ENCODE measurements around the gene KIF21B.

The KIF21B gene

GRCh38 chr1:200985481-200985880 lies 38.0 kb downstream of the KIF21B start:
- no peak for DNase-seq (ENCODE audit: extremely low spot score)
- ChIA-PET CTCF (interaction anchor here (1.3 to 2.8 kb wide), 2 partner anchors 13 to 30 kb away, joined by 3 to 12 read pairs; no protein-coding TSS in a partner anchor), POLR2A (no interaction called here)
- TF ChIP-seq BHLHE40 (IDR thresholded peaks at IDR 0.05; ENCODE audit: borderline replicate concordance), result no peak
- no peak for TF ChIP-seq CTBP1 (IDR thresholded peaks at IDR 0.05; ENCODE audit: borderline replicate concordance)
- no peak for TF ChIP-seq SP1 (IDR thresholded peaks at IDR 0.05)
- no peak for TF ChIP-seq LEF1 (IDR thresholded peaks at IDR 0.05; ENCODE audit: borderline replicate concordance)
- TF ChIP-seq NFRKB (IDR thresholded peaks at IDR 0.05), result no peak
- TF ChIP-seq ELF4 (IDR thresholded peaks at IDR 0.05), result no peak
- no peak for TF ChIP-seq FOXA1 (IDR thresholded peaks at IDR 0.05)
- TF ChIP-seq, protein P1, sequence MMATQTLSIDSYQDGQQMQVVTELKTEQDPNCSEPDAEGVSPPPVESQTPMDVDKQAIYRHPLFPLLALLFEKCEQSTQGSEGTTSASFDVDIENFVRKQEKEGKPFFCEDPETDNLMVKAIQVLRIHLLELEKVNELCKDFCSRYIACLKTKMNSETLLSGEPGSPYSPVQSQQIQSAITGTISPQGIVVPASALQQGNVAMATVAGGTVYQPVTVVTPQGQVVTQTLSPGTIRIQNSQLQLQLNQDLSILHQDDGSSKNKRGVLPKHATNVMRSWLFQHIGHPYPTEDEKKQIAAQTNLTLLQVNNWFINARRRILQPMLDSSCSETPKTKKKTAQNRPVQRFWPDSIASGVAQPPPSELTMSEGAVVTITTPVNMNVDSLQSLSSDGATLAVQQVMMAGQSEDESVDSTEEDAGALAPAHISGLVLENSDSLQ (IDR thresholded peaks at IDR 0.05), result no peak
- TF ChIP-seq ARNT (IDR thresholded peaks at IDR 0.05), result no peak
- no peak for TF ChIP-seq FOXM1 (IDR thresholded peaks at IDR 0.05; ENCODE audit: borderline replicate concordance)
- TF ChIP-seq L3MBTL2 (conservative IDR thresholded peaks at IDR 0.05), result no peak
- TF ChIP-seq HDGF (IDR thresholded peaks at IDR 0.05; ENCODE audit: borderline replicate concordance), result no peak
- no peak for TF ChIP-seq ZNF384 (IDR thresholded peaks at IDR 0.05)
- TF ChIP-seq SUZ12 (IDR thresholded peaks at IDR 0.05), result no peak
- no peak for TF ChIP-seq FOXK2 (IDR thresholded peaks at IDR 0.05)
- TF ChIP-seq TARDBP (IDR thresholded peaks at IDR 0.05), result no peak

DNA sequence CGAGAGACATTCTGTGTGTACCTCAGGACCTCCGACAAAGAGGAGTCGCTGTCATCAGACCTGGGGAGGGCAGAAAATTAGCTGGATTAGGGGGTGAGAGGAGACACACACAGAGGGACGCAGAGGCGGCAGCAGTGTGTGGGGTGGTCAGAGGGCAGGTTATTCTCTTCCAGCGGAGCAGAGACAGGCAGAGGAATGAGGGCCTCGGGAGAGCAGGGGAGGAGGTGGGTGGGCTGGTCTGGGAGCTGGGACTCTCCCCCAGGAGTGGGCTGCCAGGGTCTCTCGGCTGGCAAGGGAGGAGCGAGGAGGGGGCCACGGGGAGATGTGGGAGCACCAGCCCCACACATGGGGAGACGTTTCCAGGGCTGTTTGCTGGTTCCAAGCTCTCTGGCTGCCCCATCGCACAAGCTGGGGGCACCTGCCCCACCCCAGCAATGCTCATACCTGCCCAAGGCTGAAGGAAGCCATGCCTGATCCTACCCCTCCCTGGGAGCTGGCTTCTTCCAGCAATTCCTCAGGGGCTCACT lies 40.4 kb downstream of the KIF21B start:
- ChIA-PET POLR2A (no interaction called here), CTCF (interaction anchor here (1.2 to 2.8 kb wide), 2 partner anchors 11 to 38 kb away, joined by 3 to 12 read pairs; no protein-coding TSS in a partner anchor)
- DNase-seq (ENCODE audit: extremely low spot score), result no peak
- TF ChIP-seq, protein P1 (IDR thresholded peaks at IDR 0.05), result no peak
- TF ChIP-seq FOXA1 (IDR thresholded peaks at IDR 0.05) (no peak), L3MBTL2 (conservative IDR thresholded peaks at IDR 0.05) (no peak), NFRKB (IDR thresholded peaks at IDR 0.05) (no peak), FOXK2 (IDR thresholded peaks at IDR 0.05) (no peak), SP1 (IDR thresholded peaks at IDR 0.05) (no peak), ELF4 (IDR thresholded peaks at IDR 0.05) (no peak), FOXM1 (IDR thresholded peaks at IDR 0.05; ENCODE audit: borderline replicate concordance) (no peak), ZNF384 (IDR thresholded peaks at IDR 0.05) (no peak)

GRCh38 chr1:200982071-200982945 lies 41.2 kb downstream of the KIF21B start:
- POLR2A ChIA-PET, result no interaction called here
- CTCF ChIA-PET, result interaction anchor here (1.2 to 2.8 kb wide), 2 partner anchors 10 to 39 kb away, joined by 3 to 12 read pairs; no protein-coding TSS in a partner anchor
- no peak for DNase-seq (ENCODE audit: extremely low spot score)
- TF ChIP-seq FOXM1 (IDR thresholded peaks at IDR 0.05; ENCODE audit: borderline replicate concordance) (no peak), ARNT (IDR thresholded peaks at IDR 0.05) (no peak), BHLHE40 (IDR thresholded peaks at IDR 0.05; ENCODE audit: borderline replicate concordance) (no peak), FOXK2 (IDR thresholded peaks at IDR 0.05) (no peak), TARDBP (IDR thresholded peaks at IDR 0.05) (no peak), ZNF384 (IDR thresholded peaks at IDR 0.05) (no peak), ELF4 (IDR thresholded peaks at IDR 0.05) (no peak), FOXA1 (IDR thresholded peaks at IDR 0.05) (no peak), HDGF (IDR thresholded peaks at IDR 0.05; ENCODE audit: borderline replicate concordance) (no peak), LEF1 (IDR thresholded peaks at IDR 0.05; ENCODE audit: borderline replicate concordance) (no peak), SUZ12 (IDR thresholded peaks at IDR 0.05) (no peak), L3MBTL2 (conservative IDR thresholded peaks at IDR 0.05) (no peak), SP1 (IDR thresholded peaks at IDR 0.05) (no peak), NFRKB (IDR thresholded peaks at IDR 0.05) (no peak)
- TF ChIP-seq, protein P1 (IDR thresholded peaks at IDR 0.05), result no peak

- TF ChIP-seq NFRKB (IDR thresholded peaks at IDR 0.05), result no peak
- no peak for TF ChIP-seq FOXM1 (IDR thresholded peaks at IDR 0.05; ENCODE audit: borderline replicate concordance)
- no peak for TF ChIP-seq CTBP1 (IDR thresholded peaks at IDR 0.05; ENCODE audit: borderline replicate concordance)
- no peak for DNase-seq (ENCODE audit: extremely low spot score)
- ChIA-PET POLR2A (no interaction called here), CTCF (no interaction called here)
Observed at GRCh38 chr1:200981278-200981677, 42.2 kb downstream of the KIF21B start.

DNA sequence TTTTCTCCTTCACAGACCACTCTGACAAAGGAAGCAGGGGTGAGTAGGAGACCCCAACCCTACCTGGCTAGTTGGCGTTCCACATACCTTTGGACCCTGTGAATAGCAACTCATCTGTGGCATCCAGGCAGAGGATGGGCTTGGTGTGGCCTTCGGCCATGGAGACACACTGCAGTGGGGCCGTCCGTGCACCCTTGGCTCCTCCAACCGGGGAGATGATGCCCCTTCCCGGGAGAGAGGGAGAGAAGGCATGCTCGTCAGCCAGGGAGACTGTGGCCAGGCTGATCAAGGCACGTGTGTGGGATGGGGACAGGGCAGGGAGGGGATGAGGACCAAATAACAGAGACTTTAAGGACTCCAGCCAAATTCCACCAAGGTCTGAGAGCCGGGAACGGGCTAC lies 42.6 kb downstream of the KIF21B start:
- no peak for DNase-seq (ENCODE audit: extremely low spot score)
- POLR2A ChIA-PET, result no interaction called here
- TF ChIP-seq SP1 (IDR thresholded peaks at IDR 0.05) (no peak), HDGF (IDR thresholded peaks at IDR 0.05; ENCODE audit: borderline replicate concordance) (no peak), SUZ12 (IDR thresholded peaks at IDR 0.05) (no peak), FOXA1 (IDR thresholded peaks at IDR 0.05) (no peak)
- CTCF ChIA-PET, result interaction anchor here (1.6 to 1.9 kb wide), 3 partner anchors 35 to 142 kb away, joined by 7 to 14 read pairs (median 13); no protein-coding TSS in a partner anchor

GRCh38 chr1:200980452-200980772 lies 43.1 kb downstream of the KIF21B start:
- ChIA-PET CTCF (interaction anchor here (0.8 to 1.9 kb wide), 16 partner anchors 8 to 142 kb away, joined by 3 to 14 read pairs (median 6); no protein-coding TSS in a partner anchor), POLR2A (no interaction called here)
- TF ChIP-seq L3MBTL2 (conservative IDR thresholded peaks at IDR 0.05) (no peak), ELF4 (IDR thresholded peaks at IDR 0.05) (no peak), TARDBP (IDR thresholded peaks at IDR 0.05) (no peak), NFRKB (IDR thresholded peaks at IDR 0.05) (no peak), LEF1 (IDR thresholded peaks at IDR 0.05; ENCODE audit: borderline replicate concordance) (no peak), FOXK2 (IDR thresholded peaks at IDR 0.05) (no peak), BHLHE40 (IDR thresholded peaks at IDR 0.05; ENCODE audit: borderline replicate concordance) (no peak)
- DNase-seq (ENCODE audit: extremely low spot score), result no peak

All from HEK293T (cell line).